K562 treated with DMSO at 1 percent for 24 hours (cell line): ENCODE measurements around the gene NRAS. TPM values are rescaled to one million over a fixed set of nuclear protein-coding genes. Genes with fewer than 3 reads are reported as not detected.

Experiments
- total RNA-seq: library from RNA; unstranded; fragments of 300-600 nt; gene quantifications from 2 replicates; pipeline ENCODE4 v1.2.3, GENCODE V29; 2022; ENCODE audit warnings: low read depth; ENCODE audit not compliant: insufficient read depth

NRAS gene
- total RNA-seq = 19.9 and 25.4 TPM in 2 replicates

DNA sequence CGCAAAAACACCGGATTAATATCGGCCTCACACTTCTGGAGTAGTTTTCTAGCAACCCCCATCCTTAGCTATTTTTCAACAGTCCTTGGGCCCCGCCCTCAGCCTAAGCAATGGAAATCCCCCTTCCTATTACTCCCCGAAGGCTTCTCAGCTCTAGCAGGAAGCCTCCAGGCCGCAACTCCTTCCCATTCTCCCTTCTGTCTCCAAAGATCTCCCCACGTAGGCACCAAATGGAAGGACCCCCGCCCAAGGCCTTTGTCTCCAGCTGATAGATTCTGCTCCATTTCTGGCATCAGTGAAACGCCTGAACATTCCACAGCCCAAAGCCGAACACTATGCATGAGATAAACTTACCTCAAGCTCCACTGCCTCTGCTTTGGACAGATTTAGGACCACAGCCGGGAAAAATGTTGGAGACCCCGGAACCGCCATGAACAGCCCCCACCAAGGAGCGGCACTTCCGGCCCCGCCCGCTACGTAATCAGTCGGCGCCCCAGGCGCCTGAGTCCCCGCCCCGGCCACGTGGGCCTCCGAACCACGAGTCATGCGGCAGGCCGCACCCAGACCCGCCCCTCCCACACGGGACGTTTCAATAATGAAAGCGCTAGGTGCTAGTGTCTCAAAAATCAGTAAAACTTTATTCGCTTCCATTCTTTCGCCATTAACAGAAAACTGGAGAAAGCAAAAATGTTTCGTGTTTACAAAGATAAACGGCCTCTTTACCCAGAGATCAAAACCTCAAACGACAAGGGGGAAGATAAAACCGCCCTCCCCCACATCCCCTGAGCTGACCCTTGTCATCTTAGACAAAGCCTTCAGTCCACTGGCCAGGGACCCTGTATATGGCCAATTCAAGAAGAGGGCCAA is at the start of gene NRAS:
Gene NRAS (minus strand): TSS at position 468 of the 867 bp plus-strand sequence. CDS start 611 bp downstream, outside the sequence.

DNA sequence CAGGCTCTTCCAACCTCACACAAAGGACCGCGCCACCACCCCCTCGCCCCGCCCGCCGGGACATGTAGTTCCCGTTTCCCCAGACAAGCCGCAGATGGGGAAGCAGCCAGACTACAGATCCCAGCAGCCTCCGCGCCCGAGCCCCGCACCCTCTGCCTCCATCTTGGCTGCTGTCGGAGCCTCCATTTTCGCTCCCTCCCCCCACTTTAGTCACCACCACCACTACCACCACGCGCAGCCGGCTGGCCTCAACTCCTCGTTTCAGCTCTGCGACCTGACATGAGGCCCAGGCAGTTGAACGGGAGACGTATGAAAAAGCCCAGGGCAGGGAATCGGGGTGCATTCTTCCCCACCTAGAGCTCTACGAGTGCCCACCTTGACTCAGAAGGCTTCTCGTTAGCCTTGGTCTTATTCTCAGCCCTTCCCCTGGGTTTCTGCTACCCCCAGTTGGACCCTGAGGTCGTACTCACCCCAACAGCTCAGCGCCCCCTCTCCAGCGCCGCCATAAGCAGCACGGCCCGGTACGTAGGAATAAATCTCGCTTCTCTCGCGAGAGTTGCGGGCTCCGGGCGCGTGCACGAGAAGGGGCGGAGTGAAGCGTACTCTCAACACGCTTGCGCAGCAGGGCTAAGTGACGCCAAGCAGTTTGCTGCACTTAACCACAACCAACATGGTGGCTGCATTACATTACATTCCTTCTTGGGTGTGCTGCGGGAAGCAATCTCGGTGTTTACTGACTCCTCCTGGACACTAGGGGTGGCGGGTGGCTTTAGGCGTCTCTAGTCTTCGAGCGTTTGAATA is 41.1 kb upstream of the NRAS start, which contains the start of gene CSDE1:
Gene CSDE1 (minus strand): TSS at position 530 of the 801 bp plus-strand sequence. CDS start 18,094 bp downstream, outside the sequence.

DNA sequence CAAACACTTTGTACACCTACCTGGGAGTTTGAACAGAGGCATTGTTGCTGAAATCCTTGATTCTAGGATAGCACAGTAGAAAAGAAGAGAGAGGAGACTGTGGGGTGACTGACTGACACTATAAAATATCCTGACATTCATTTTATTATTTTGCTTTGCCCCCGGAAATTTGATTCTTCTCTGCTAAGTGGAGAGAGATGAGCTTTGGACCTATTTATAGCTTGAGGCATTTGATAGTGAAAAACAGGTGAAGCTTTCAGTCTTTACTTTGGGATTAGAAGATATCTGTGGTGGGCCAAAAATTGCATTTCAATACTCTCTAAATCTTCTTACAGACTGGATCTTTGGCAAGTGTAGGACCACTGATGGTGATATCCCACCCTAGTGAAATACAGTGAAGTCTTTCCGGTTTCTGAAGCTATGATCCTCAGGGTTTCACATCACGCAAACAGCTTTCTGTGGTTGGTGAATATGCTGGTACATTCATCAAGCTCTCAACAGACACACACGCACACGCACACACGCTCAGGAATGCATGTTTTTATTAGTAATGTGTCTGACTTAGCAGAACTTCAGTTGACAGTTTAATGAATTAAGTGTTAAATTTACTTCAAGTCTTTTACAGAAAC is 21.0 kb downstream of the NRAS start, which contains the start of gene AMPD1:
Gene AMPD1 (minus strand): TSS at position 117 of the 629 bp plus-strand sequence. CDS start 75 bp downstream, at position 42.

DNA sequence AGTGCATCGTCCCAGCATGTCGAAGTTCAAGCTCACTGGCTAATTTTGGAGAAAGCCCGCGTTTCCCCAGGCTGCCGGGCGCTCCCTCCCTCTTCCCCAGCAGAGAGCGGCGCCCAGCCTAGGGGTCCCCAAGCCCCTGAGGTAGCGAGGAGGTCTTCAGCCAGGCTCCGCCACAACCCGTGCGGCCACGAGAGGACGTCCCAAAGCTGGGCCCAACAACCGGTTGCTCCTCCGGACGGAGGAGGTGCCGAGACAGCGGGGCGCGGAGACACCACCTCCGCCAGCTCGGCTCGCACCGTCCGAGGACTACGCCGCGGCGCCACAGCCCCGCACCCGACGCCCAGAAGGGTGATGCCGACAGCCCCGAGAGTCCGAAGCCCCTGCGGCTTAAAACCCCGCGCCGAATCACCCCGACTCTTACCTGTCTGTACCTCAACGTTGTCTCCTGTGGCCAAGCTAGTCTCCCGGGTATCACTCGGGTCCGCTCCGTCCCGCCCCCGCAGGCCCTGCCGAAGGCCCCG is 46.9 kb downstream of the NRAS start, which contains the start of gene DENND2C:
Gene DENND2C (minus strand): TSS at position 488 of the 521 bp plus-strand sequence. CDS start 44,065 bp downstream, outside the sequence.

Other genes with a start within 250 kb of the NRAS start
- 21.4 and 24.7 TPM in 2 replicates for gene TRIM33, start 205.6 kb downstream of the NRAS start, total RNA-seq
- 35.2 and 51.5 TPM in 2 replicates for gene BCAS2, start 135.2 kb downstream of the NRAS start, total RNA-seq
- gene DENND2C, start 46.7 kb downstream of the NRAS start, total RNA-seq = 0.25 and 0.30 TPM in 2 replicates
- gene AMPD1, start 21.2 kb downstream of the NRAS start, total RNA-seq = not detected in 2 replicates
- 151 and 172 TPM in 2 replicates for gene CSDE1, start 41.2 kb upstream of the NRAS start, total RNA-seq
- gene SIKE1, start 63.9 kb upstream of the NRAS start, total RNA-seq = 38.1 and 63.9 TPM in 2 replicates
- not detected in 2 replicates for gene SYCP1, start 138.1 kb upstream of the NRAS start, total RNA-seq